NCI-H2196 treated with DMSO at 0.1 percent for 48 hours (cell line): ENCODE data around the gene CIPC.

ENCODE experiments used
- DNase-seq: peaks from one replicate; lab custom pipeline; 2025; ENCODE audit not compliant: unreplicated experiment; lab: John Stamatoyannopoulos, UW

The CIPC gene

GRCh38 chr14:77151245-77151644 lies 53.2 kb downstream of the CIPC start:
- no peak for DNase-seq

GRCh38 chr14:77151918-77152588 lies 54.0 kb downstream of the CIPC start:
- peak; percentile 60 for DNase-seq

DNA sequence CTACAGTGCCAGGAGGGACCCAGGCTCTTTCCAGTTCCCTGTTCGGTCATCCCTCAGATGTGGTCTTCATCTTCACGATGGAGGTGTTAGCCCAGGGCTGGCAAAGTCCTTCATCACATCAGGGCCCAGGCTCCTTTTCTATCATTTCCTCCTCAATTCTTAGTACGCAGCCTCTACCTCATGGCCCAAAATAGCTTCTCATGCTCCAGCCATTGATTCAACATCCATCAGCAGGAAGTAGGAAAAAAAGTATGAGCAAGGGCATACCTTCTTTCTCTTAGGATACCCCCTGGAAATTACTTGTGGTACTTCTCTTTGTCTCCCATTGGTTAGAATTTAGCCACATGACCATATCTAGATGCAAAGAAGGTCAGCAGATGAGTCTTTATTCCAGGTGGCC lies 55.7 kb downstream of the CIPC start:
- DNase-seq: no peak

DNA sequence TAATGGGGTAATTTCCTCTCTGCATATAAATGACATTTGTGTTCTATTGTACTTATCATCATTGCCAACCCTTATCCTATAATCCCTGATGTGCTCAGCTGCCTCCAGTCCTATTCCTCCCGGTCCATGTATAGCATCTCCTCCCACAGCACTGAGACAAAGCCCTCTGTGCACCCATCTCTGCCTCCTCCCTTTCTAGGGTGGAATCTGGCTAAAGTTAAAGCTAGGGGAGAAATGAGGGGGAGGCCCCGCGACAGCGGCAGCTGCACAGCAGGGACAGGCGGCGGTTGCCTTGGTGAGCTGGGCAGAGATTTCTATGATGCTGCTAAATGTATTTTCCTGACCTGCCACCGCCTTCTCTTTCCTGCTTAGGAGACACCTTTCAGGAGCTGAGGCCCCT lies 56.4 kb downstream of the CIPC start:
- no peak for DNase-seq

GRCh38 chr14:77155083-77155482 lies 57.0 kb downstream of the CIPC start:
- DNase-seq: no peak

DNA sequence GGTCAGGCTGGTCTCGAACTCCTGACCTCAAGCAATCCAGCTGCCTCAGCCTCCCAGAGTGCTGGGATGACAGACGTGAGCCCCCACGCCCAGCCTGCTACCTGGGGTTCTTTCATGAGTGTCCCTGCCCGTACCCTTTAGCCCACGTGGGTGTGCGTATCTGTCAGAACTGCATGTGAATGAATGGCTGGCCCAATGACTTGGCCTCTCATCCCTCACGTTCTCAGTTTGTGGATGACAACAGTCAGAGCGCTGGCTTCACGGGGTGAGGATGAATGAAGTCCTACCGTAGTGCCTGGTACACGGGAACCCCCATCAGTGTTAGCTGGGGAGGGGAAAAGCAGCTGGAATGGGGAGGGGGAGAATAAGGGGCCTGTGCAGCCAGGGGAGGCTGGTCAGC lies 59.7 kb downstream of the CIPC start:
- DNase-seq: no peak

- DNase-seq: peak; percentile 59
Measured at GRCh38 chr14:77158175-77158881, 60.3 kb downstream of the CIPC start.

- no peak for DNase-seq
Measured at GRCh38 chr14:77158882-77159255, 60.8 kb downstream of the CIPC start.

- DNase-seq: no peak
Measured at GRCh38 chr14:77161011-77161410, 63.0 kb downstream of the CIPC start.
